GM12878 (cell line): ENCODE results near the gene ECSIT. TPM values are rescaled to one million over a fixed set of nuclear protein-coding genes. Genes with fewer than 3 reads are reported as not detected.

ENCODE experiments used
- ATAC-seq: fragments of 200-7000 bp; cut with Tn5 transposase; 3 replicates; pipeline ENCODE4 v1.9.1; 2020; ENCODE audit warnings: mild to moderate bottlenecking, moderate library complexity
- BruUV-seq: library from RNA; stranded (reverse); fragments of 400-500 nt; replicated peaks from 2 replicates; lab custom pipeline; 2021; lab: Mats Ljungman, UMichigan
- CTCF ChIA-PET: fragments of 300-600 bp; sonication (Branson Sonifier 250); formaldehyde crosslinking; extraction: SDS; loops from one replicate; lab custom pipeline; 2021; ENCODE audit warnings: inconsistent platforms; lab: Yijun Ruan, JAX
- POLR2A ChIA-PET: fragments of 350-600 bp; formaldehyde crosslinking; extraction: SDS; loops from one replicate; lab custom pipeline; 2021; ENCODE audit warnings: inconsistent platforms; lab: Charles Lee
- RAD21 ChIA-PET: fragments of 300-600 bp; sonication (Branson Sonifier 250); formaldehyde crosslinking; loops from one replicate; lab custom pipeline; 2023; ENCODE audit warnings: antibody characterized with exemption; ENCODE audit not compliant: unreplicated experiment; lab: Charles Lee
- SMC1A ChIA-PET: fragments of 300-600 bp; sonication (Branson Sonifier 250); formaldehyde crosslinking; loops from one replicate; lab custom pipeline; 2023; ENCODE audit not compliant: unreplicated experiment, uncharacterized antibody; lab: Charles Lee
- DNase-seq: peaks from one replicate; pipeline ENCODE4 v3.0.0-alpha.2; 2011; ENCODE audit warnings: low read depth, low spot score
- FAIRE-seq: peaks from 3 replicates; lab custom pipeline; 2011; peaks lifted over from hg19 to GRCh38; lab: Jason Lieb, UNC
- H2AFZ ChIP-seq: 2 replicates; pipeline ENCODE4 v1.6.0; 2011; ENCODE audit warnings: low read depth, low read length, control low read depth; ENCODE audit not compliant: control insufficient read depth
- H3K27ac ChIP-seq: 2 replicates; pipeline ENCODE4 v1.5.1; 2011; ENCODE audit warnings: control low read depth; ENCODE audit not compliant: control insufficient read depth, insufficient read depth
- H3K27me3 ChIP-seq, 2 experiments: replicated peaks in 1 of 2; 2 replicates each; pipeline versions ENCODE4 v1.6.0 to v1.6.1; 2011; ENCODE audit warnings: low read length in 1 of 2; ENCODE audit not compliant: control insufficient read depth in 2 of 2, insufficient read depth in 2 of 2
- H3K36me3 ChIP-seq, 2 experiments: 2 replicates each; pipeline ENCODE4 v1.5.1; 2011; ENCODE audit warnings: low read length in 1 of 2; ENCODE audit not compliant: control insufficient read depth in 2 of 2, insufficient read depth in 2 of 2
- H3K4me1 ChIP-seq: 2 replicates; pipeline ENCODE4 v1.6.1; 2011; ENCODE audit warnings: mild to moderate bottlenecking, low read length, moderate library complexity, mixed read lengths; ENCODE audit not compliant: control insufficient read depth, insufficient read depth
- H3K4me2 ChIP-seq: 2 replicates; pipeline ENCODE4 v1.6.0; 2011; ENCODE audit warnings: control low read depth; ENCODE audit not compliant: control insufficient read depth, insufficient read depth
- H3K4me3 ChIP-seq: fragments of 200-600 bp; sonication (generic); 2 replicates; pipeline ENCODE4 v1.5.1; 2016
- H3K79me2 ChIP-seq: 2 replicates; pipeline ENCODE4 v1.6.0; 2011; ENCODE audit warnings: low read length; ENCODE audit not compliant: control insufficient read depth, insufficient read depth
- H3K9ac ChIP-seq: 2 replicates; pipeline ENCODE4 v1.8.0; 2011; ENCODE audit warnings: low read length, control low read depth, mixed read lengths; ENCODE audit not compliant: control insufficient read depth, insufficient read depth
- H3K9me3 ChIP-seq: replicated peaks from 3 replicates; pipeline ENCODE4 v1.5.1; 2011; ENCODE audit warnings: mild to moderate bottlenecking, low read length; ENCODE audit not compliant: control insufficient read depth, insufficient read depth
- H4K20me1 ChIP-seq: 2 replicates; pipeline ENCODE4 v1.6.0; 2011; ENCODE audit not compliant: control insufficient read depth, insufficient read depth
- E4F1 ChIP-seq: fragments of 450-650 bp; IDR thresholded peaks from 2 replicates; pipeline ENCODE4 v1.6.1; 2018; ENCODE audit warnings: borderline replicate concordance, mild to moderate bottlenecking; ENCODE audit not compliant: partially characterized antibody
- NFYA ChIP-seq: IDR thresholded peaks from 2 replicates; pipeline ENCODE4 v1.6.1; 2011; ENCODE audit warnings: low read depth, mild to moderate bottlenecking, low read length, improper control_type of control experiment, borderline replicate concordance
- REST ChIP-seq: IDR thresholded peaks from 2 replicates; pipeline ENCODE4 v1.6.1; 2012; ENCODE audit warnings: mild to moderate bottlenecking, low read depth, low read length
- ZNF592 ChIP-seq: fragments of 450-650 bp; IDR thresholded peaks from 2 replicates; pipeline ENCODE4 v1.6.1; 2017; ENCODE audit warnings: mild to moderate bottlenecking, moderate library complexity
- WGBS: methylation state at CpG from one replicate; pipeline ENCODE4 v1.1.6; 2016; ENCODE audit warnings: low lambda C conversion rate; ENCODE audit not compliant: insufficient replicate concordance, insufficient coverage; ENCODE audit errors: missing lambda C conversion rate; 5-methylcytosine and 5-hydroxymethylcytosine counted together
- in situ Hi-C: fragments of 300-500 bp; cut with MboI; formaldehyde crosslinking; loops from 9 replicates; pipeline ENCODE4 v1.14.3; 2018; ENCODE audit warnings: mixed read lengths
- intact Hi-C: fragments of 100-400 bp; cut with micrococcal nuclease; formaldehyde crosslinking; loops from one replicate; pipeline ENCODE4 v1.14.2; 2022; ENCODE audit not compliant: unreplicated experiment
- polyA plus RNA-seq, 11 experiments: library from polyadenylated mRNA; depleted of rRNA in 4 of 11; unstranded in 6 of 11; stranded (reverse) in 5 of 11; fragments of >200 nt; fragmentation: Nextera tagmentation in 4 of 11; fragmentation: Illumina TruSeq in 1 of 11; extraction: Ambion mirVana in 4 of 11; extraction: Trizol in 1 of 11; gene quantifications; 1 replicate in 1 of 11; 2 replicates in 10 of 11; pipeline versions ENCODE4 v1.2.1 to v1.2.3, GENCODE V29; 2011 to 2016; ENCODE audit warnings: inconsistent platforms in 2 of 11, missing spikeins in 2 of 11, low read depth in 1 of 11
- total RNA-seq, 4 experiments: library from RNA; depleted of rRNA in 3 of 4; stranded (reverse); fragments of >200 nt in 3 of 4; fragmentation: Illumina TruSeq in 1 of 4; extraction: Trizol in 1 of 4; gene quantifications; 2 replicates each; pipeline versions ENCODE4 v1.2.1 to v1.2.3, GENCODE V29; 2013 to 2021

Gene ECSIT
- total and polyA plus RNA-seq, 10 of the 15 experiments (the other 5 are each of a cell fraction or from before 2014, with no cell fraction given): 1.0 to 59.6 (median 41.3) TPM

- no peak for TF ChIP-seq ZNF592
- no peak for TF ChIP-seq NFYA
Observed at GRCh38 chr19:11479898-11480714, 48.8 kb downstream of the ECSIT start (continued).

- H2AFZ ChIP-seq: no peak overlapping the region
- TF ChIP-seq E4F1 (no peak), REST (peak; percentile 82)
- no peak for DNase-seq
- intact Hi-C loops: no loop called here
- H3K36me3 ChIP-seq: no peaks in the 10 kb centered on the region
- in situ Hi-C loops: loop anchor here (10.0 kb wide), 1 partner anchor 184 kb away; the partner anchor contains the start of gene TSPAN16
- POLR2A ChIA-PET: no interaction called here
- no peak overlapping the region for H3K27ac ChIP-seq
- H3K27me3 ChIP-seq: peaks cover 8 to 10% of the 10 kb centered on the region in 2 experiments
- no peaks in the 10 kb centered on the region for H4K20me1 ChIP-seq
- no peaks in the 10 kb centered on the region; the same call in 2 of the 3 replicates for H3K9me3 ChIP-seq
- BruUV-seq: no TSS peak
- CTCF ChIA-PET: interaction anchor here (1.0 kb wide), 1 partner anchor 98 kb away, joined by 3 read pairs; no protein-coding TSS in a partner anchor
- no peak overlapping the region for H3K4me2 ChIP-seq
- H3K4me3 ChIP-seq: no peak overlapping the region
- H3K4me1 ChIP-seq: peaks cover 19% of the 10 kb centered on the region
- FAIRE-seq: no peak
- RAD21 ChIA-PET: no interaction called here
- H3K79me2 ChIP-seq: no peaks in the 10 kb centered on the region
- no peak for ATAC-seq
- H3K9ac ChIP-seq: no peak overlapping the region
- 75% methylated on average over 21 of the region's 62 CpGs for WGBS
- SMC1A ChIA-PET: no interaction called here
Observed at GRCh38 chr19:11479090-11479897, 49.6 kb downstream of the ECSIT start.
